HG03521 (cell line): ENCODE results near the gene BBS2.
A peak's percentile ranks its signal among the peaks of the same experiment; 100 is the strongest.

Experiments
- ATAC-seq: cut with Tn5 transposase; IDR thresholded peaks from one replicate; pipeline ENCODE4 v1.9.1; 2021; ENCODE audit warnings: mild to moderate bottlenecking, moderate library complexity; ENCODE audit not compliant: unreplicated experiment

Gene BBS2

GRCh38 chr16:56479469-56479868, 40.4 kb downstream of the BBS2 start:
- ATAC-seq, result no peak

- no peak for ATAC-seq
Observed at GRCh38 chr16:56478281-56479049, 41.4 kb downstream of the BBS2 start.

GRCh38 chr16:56477096-56477878, 42.5 kb downstream of the BBS2 start:
- ATAC-seq, result no peak

GRCh38 chr16:56475201-56475600, 44.6 kb downstream of the BBS2 start:
- no peak for ATAC-seq

GRCh38 chr16:56470666-56471065, 49.2 kb downstream of the BBS2 start:
- no peak for ATAC-seq

- no peak for ATAC-seq
Observed at GRCh38 chr16:56470232-56470631, 49.6 kb downstream of the BBS2 start.

- ATAC-seq, result no peak
Observed at GRCh38 chr16:56469748-56470147, 50.1 kb downstream of the BBS2 start.

GRCh38 chr16:56468800-56469199, 51.0 kb downstream of the BBS2 start:
- ATAC-seq, result no peak

- no peak for ATAC-seq
Observed at GRCh38 chr16:56466344-56466743, 53.5 kb downstream of the BBS2 start.

- no peak for ATAC-seq
Observed at GRCh38 chr16:56463153-56463552, 56.7 kb downstream of the BBS2 start.

- no peak for ATAC-seq
Observed at GRCh38 chr16:56462064-56462796, 57.6 kb downstream of the BBS2 start.

GRCh38 chr16:56460101-56460500, 59.7 kb downstream of the BBS2 start:
- no peak for ATAC-seq

GRCh38 chr16:56457927-56458470, 61.8 kb downstream of the BBS2 start:
- ATAC-seq, result no peak

GRCh38 chr16:56451753-56452689, 67.8 kb downstream of the BBS2 start:
- ATAC-seq, result peak; percentile 32

GRCh38 chr16:56450986-56451752, 68.7 kb downstream of the BBS2 start, which contains the start of the genes NUDT21 and OGFOD1:
NUDT21 (minus strand) TSS chr16:56451332; CDS start chr16:56451202, 130 bp downstream.
OGFOD1 (plus strand) TSS chr16:56451554; CDS start chr16:56451613, 59 bp downstream.
- peak; percentile 97 for ATAC-seq

GRCh38 chr16:56450275-56450985, 69.4 kb downstream of the BBS2 start:
- no peak for ATAC-seq

GRCh38 chr16:56448005-56448404, 71.8 kb downstream of the BBS2 start:
- no peak for ATAC-seq

- no peak for ATAC-seq
Observed at GRCh38 chr16:56447286-56447685, 72.5 kb downstream of the BBS2 start.

- no peak for ATAC-seq
Observed at GRCh38 chr16:56438038-56438437, 81.8 kb downstream of the BBS2 start.
